Panc1 (cell line): ENCODE measurements around the gene VIM. TPM values are rescaled to one million over a fixed set of nuclear protein-coding genes. Genes with fewer than 3 reads are reported as not detected.

Experiments used
- ATAC-seq: fragments of 200-7000 bp; cut with Tn5 transposase; 2 replicates; pipeline ENCODE4 v1.9.1; 2020; ENCODE audit warnings: mild to moderate bottlenecking, moderate library complexity
- BruUV-seq: library from RNA; stranded (reverse); fragments of 400-500 nt; replicated peaks from 2 replicates; lab custom pipeline; 2021; lab: Mats Ljungman, UMichigan
- CTCF ChIA-PET: fragments of 300-600 bp; sonication (Branson Sonifier 250); formaldehyde crosslinking; loops from one replicate; lab custom pipeline; 2022; ENCODE audit warnings: antibody characterized with exemption; lab: Charles Lee
- POLR2A ChIA-PET: fragments of 300-600 bp; sonication (Branson Sonifier 250); formaldehyde crosslinking; loops from one replicate; lab custom pipeline; 2022; ENCODE audit warnings: antibody characterized with exemption; lab: Charles Lee
- DNase-seq: peaks from one replicate; pipeline ENCODE4 v3.0.0-alpha.2; 2010; ENCODE audit warnings: low read depth, low spot score
- H3K27ac ChIP-seq: 2 replicates; pipeline ENCODE4 v1.5.1; 2011; ENCODE audit warnings: mild to moderate bottlenecking, low read length, inconsistent platforms
- H3K27me3 ChIP-seq: fragments of 200-500 bp; sonication (Bioruptor generic); 2 replicates; pipeline ENCODE4 v1.6.0; 2014; ENCODE audit warnings: low read length, inconsistent platforms; ENCODE audit not compliant: control insufficient read depth, insufficient read depth
- H3K36me3 ChIP-seq: fragments of 200-500 bp; sonication (Bioruptor generic); 2 replicates; pipeline ENCODE4 v1.5.1; 2014; ENCODE audit warnings: inconsistent platforms, mild to moderate bottlenecking, low read length, moderate library complexity; ENCODE audit not compliant: control insufficient read depth, insufficient read depth
- H3K4me1 ChIP-seq: 2 replicates; pipeline ENCODE4 v1.5.1; 2011; ENCODE audit warnings: inconsistent platforms, mild to moderate bottlenecking, low read length, moderate library complexity; ENCODE audit not compliant: control insufficient read depth, insufficient read depth
- H3K4me3 ChIP-seq, 2 experiments: 2 replicates each; pipeline ENCODE4 v1.5.1; 2011 to 2012; ENCODE audit warnings: low read depth in 2 of 2, low read length in 2 of 2, mild to moderate bottlenecking in 2 of 2, inconsistent platforms in 1 of 2, moderate library complexity in 1 of 2
- H3K9me3 ChIP-seq: fragments of 200-500 bp; sonication (Bioruptor generic); 2 replicates; pipeline ENCODE4 v1.5.1; 2014; ENCODE audit warnings: low read depth, mild to moderate bottlenecking, inconsistent platforms, low read length, moderate library complexity; ENCODE audit not compliant: control insufficient read depth, insufficient read depth
- CTCF ChIP-seq: fragments of 450-650 bp; IDR thresholded peaks from 2 replicates; pipeline ENCODE4 v1.5.1; 2017; ENCODE audit warnings: mild to moderate bottlenecking
- REST ChIP-seq, 2 experiments: IDR thresholded peaks; 2 replicates each; pipeline ENCODE4 v1.6.1; 2011 to 2012; ENCODE audit warnings: low read depth in 2 of 2, control low read depth in 1 of 2, low read length in 1 of 2, mild to moderate bottlenecking in 1 of 2, moderate library complexity in 1 of 2; ENCODE audit not compliant: insufficient read depth in 1 of 2
- SIN3A ChIP-seq: IDR thresholded peaks from 2 replicates; pipeline ENCODE4 v1.6.1; 2012; ENCODE audit warnings: low read depth, mild to moderate bottlenecking, low read length, moderate library complexity, borderline replicate concordance; ENCODE audit not compliant: insufficient read depth
- in situ Hi-C: cut with HindIII; loops from 2 replicates; pipeline ENCODE4 v1.10.0; 2016; ENCODE audit warnings: low sequenced_read_pairs, low pct_unique_long_range_greater_than_20kb
- intact Hi-C: fragments of 100-400 bp; cut with micrococcal nuclease; formaldehyde crosslinking; loops from one replicate; pipeline ENCODE4 v1.10.0; 2022; ENCODE audit not compliant: unreplicated experiment
- total RNA-seq: library from RNA; stranded (reverse); gene quantifications from one replicate; pipeline ENCODE4 v1.2.1, GENCODE V29; 2021; ENCODE audit not compliant: unreplicated experiment

Gene VIM
- total RNA-seq, 1 experiment from 2014 or later, result 3,436 TPM

DNA sequence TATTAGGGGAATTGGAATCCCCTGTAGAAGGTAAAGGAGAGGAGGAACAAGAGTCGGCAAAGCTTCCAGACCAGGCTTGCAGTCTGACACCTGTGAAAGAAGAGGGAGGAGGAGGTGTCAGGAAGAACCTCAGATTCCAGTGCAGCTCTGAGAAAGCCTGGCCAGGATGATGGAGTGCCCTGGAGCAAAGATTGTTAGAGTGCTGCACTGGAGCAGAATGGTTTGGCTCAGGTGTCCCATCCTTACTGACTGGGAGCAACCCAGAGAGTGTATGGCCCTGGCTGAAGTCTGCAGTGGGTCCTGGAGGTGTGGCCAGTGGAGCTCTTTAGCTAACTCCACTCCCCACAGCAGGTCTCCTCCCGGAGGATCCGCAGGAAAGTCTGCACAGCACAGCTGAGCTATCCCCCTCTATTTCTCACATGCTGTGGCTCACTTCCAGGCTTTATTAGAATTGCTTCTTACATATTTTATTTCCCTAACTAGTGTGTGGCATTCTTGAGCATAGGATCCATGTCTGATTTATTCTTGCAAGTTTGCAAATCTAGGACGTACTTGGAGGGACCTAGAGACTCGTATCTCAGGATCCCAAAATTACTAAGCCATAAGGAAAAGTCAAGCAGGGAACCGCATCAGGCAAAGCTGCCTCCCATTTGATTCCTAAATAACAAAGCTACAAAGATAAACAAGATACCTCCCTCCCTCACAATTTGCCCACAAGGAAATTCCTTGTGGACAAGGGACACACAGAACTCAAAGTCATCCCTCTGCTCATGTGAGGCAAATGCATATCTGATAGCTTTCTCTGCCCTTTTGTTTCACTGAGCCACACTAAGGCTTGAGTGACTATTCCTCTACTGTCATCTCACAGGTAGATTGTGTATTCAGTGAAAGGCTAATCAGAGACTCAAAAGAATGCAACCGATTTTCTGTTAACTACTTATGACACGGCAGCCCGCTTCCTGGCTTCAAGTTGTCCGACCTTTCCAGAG, 58.8 kb downstream of the VIM start:
- H3K4me3 ChIP-seq, result no peak overlapping the region
- no peaks in the 10 kb centered on the region for H3K36me3 ChIP-seq
- H3K4me1 ChIP-seq, result no peaks in the 10 kb centered on the region; the same call in 1 of the 2 replicates
- TF ChIP-seq REST (IDR thresholded peaks at IDR 0.05; ENCODE audit: insufficient read depth in 1 of 2, low read depth in 2 of 2, low read length in 1 of 2), result no peak
- no peak for TF ChIP-seq CTCF
- no peak for TF ChIP-seq SIN3A
- H3K27me3 ChIP-seq, result no peaks in the 10 kb centered on the region
- ChIA-PET CTCF (no interaction called here), POLR2A (no interaction called here)
- BruUV-seq, result no TSS peak
- H3K27ac ChIP-seq, result no peak overlapping the region
- ATAC-seq (no peak), DNase-seq (no peak)
- intact Hi-C loops (no loop called here), in situ Hi-C loops (no loop called here)
- no peaks in the 10 kb centered on the region for H3K9me3 ChIP-seq

Other genes starting within 250 kb of the VIM start
- gene CUBN, start 98.4 kb upstream of the VIM start, total RNA-seq, result 1.3 TPM
- gene TRDMT1, start 26.6 kb upstream of the VIM start, total RNA-seq, result 7.6 TPM
- gene ST8SIA6, start 226.4 kb downstream of the VIM start, total RNA-seq, result 0.82 TPM